ENCODE data around the gene GPD2. TPM values are rescaled to one million over a fixed set of nuclear protein-coding genes. Genes with fewer than 3 reads are reported as not detected.

Gene GPD2
- total and polyA plus RNA-seq, 2 of the 4 experiments (the other 2 are of a cell fraction) = 20.4 to 100 TPM

GRCh38 chr2:156474401-156474800 is 38.2 kb downstream of the GPD2 start:
- ATAC-seq (ENCODE audit: low read depth) = no peak
- H3K23ac ChIP-seq (ENCODE audit: low read depth, low read length) = no peak overlapping the region
- no peak overlapping the region for H4K8ac ChIP-seq (ENCODE audit: low read depth in 2 of 2, low read length in 2 of 2)
- DNase-seq = no peak
- peaks cover 23 to 25% of the 10 kb centered on the region in 2 experiments; a peak in 3 of 4 replicates for H3K79me1 ChIP-seq (ENCODE audit: low read depth in 1 of 2, low read length in 2 of 2)
- WGBS, 2 experiments (ENCODE audit: extremely low coverage in 2 of 2, insufficient read length in 1 of 2) = no CpG with 5 or more reads among the region's 3 CpGs
- peaks cover 2% of the 10 kb centered on the region; the same call in 1 of the 2 replicates for H3K4me1 ChIP-seq (ENCODE audit: control insufficient read depth, insufficient read depth, low read length)
- no peaks in the 10 kb centered on the region for H3K9me3 ChIP-seq (ENCODE audit: control insufficient read depth, insufficient read depth, low read length)
- H3K9me1 ChIP-seq (ENCODE audit: insufficient read depth, low read length) = no peaks in the 10 kb centered on the region
- H2AFZ ChIP-seq (replicated peaks; ENCODE audit: low read length, poor library complexity) = no peak overlapping the region
- dilution Hi-C loops (cut with HindIII; ENCODE audit: low sequenced_read_pairs, unreplicated experiment) = no loop called here
- no peak overlapping the region for H3K4me3 ChIP-seq (ENCODE audit: insufficient read depth, low read depth, low read length)
- in situ Hi-C loops (cut with MboI; ENCODE audit: low sequenced_read_pairs) = no loop called here
- H2BK5ac ChIP-seq (ENCODE audit: low read depth, low read length, poor library complexity, severe bottlenecking) = no peak overlapping the region
- H3K18ac ChIP-seq (ENCODE audit: low read depth, low read length) = no peak overlapping the region
- H4K91ac ChIP-seq (ENCODE audit: insufficient read depth, low read depth, low read length) = no peak overlapping the region
- intact Hi-C loops (cut with micrococcal nuclease) = no loop called here
- H2BK15ac ChIP-seq (ENCODE audit: low read depth, low read length) = no peak overlapping the region
- no peak overlapping the region for H3K27ac ChIP-seq (ENCODE audit: insufficient read depth, low read length)
- H4K5ac ChIP-seq (ENCODE audit: low read depth, low read length) = no peak overlapping the region
- H2AK5ac ChIP-seq (ENCODE audit: low read depth, low read length) = no peak overlapping the region
- no peak overlapping the region for H3K14ac ChIP-seq (replicated peaks; ENCODE audit: low read depth, low read length)
- H4K20me1 ChIP-seq (ENCODE audit: insufficient read depth, low read length) = no peaks in the 10 kb centered on the region
- H2BK20ac ChIP-seq (ENCODE audit: low read depth, low read length) = no peak overlapping the region
- H3K56ac ChIP-seq (ENCODE audit: extremely low read depth, insufficient read depth, low read length) = no peak overlapping the region
- no peaks in the 10 kb centered on the region; the same call in 1 of the 2 replicates for H3K36me3 ChIP-seq (ENCODE audit: control insufficient read depth, insufficient read depth, low read length)
- ChIA-PET CTCF (interaction anchor here (0.5 to 0.7 kb wide), 2 partner anchors 360 to 726 kb away, joined by 3 read pairs; no protein-coding TSS in a partner anchor), POLR2A (ENCODE audit: unreplicated experiment) (no interaction called here)
- no TSS peak for BruUV-seq (replicated peaks)
- H3K27me3 ChIP-seq (ENCODE audit: control insufficient read depth, insufficient read depth, low read length) = no peaks in the 10 kb centered on the region
- H3K4me2 ChIP-seq (ENCODE audit: low read depth, low read length) = no peak overlapping the region
- TF ChIP-seq POLR2A (IDR thresholded peaks at IDR 0.05; ENCODE audit: low read depth, low read length) (no peak), MAZ (IDR thresholded peaks at IDR 0.05; ENCODE audit: borderline replicate concordance, low read depth, low read length) (no peak), MAFK (IDR thresholded peaks at IDR 0.05; ENCODE audit: low read depth, low read length) (no peak), FOS (IDR thresholded peaks at IDR 0.05; ENCODE audit: low read depth, low read length) (no peak), MXI1 (IDR thresholded peaks at IDR 0.05; ENCODE audit: borderline replicate concordance, low read depth, low read length) (no peak), RFX5 (IDR thresholded peaks at IDR 0.05; ENCODE audit: low read depth, low read length) (no peak), RCOR1 (IDR thresholded peaks at IDR 0.05; ENCODE audit: insufficient replicate concordance, low read length) (no peak), CHD1 (IDR thresholded peaks at IDR 0.05; ENCODE audit: low read depth, low read length) (no peak), BHLHE40 (IDR thresholded peaks at IDR 0.05; ENCODE audit: low read depth, low read length) (no peak), ELK1 (IDR thresholded peaks at IDR 0.05; ENCODE audit: borderline replicate concordance, low read depth, low read length) (no peak), CEBPB (IDR thresholded peaks at IDR 0.05; ENCODE audit: low read depth, low read length) (no peak), CTCF (conservative IDR thresholded peaks at IDR 0.05; ENCODE audit: low read depth, low read length) (no peak), USF2 (IDR thresholded peaks at IDR 0.05; ENCODE audit: low read depth, low read length) (no peak), RAD21 (IDR thresholded peaks at IDR 0.05; ENCODE audit: low read length) (no peak), SMC3 (IDR thresholded peaks at IDR 0.05; ENCODE audit: low read depth, low read length) (no peak), NFE2L2 (IDR thresholded peaks at IDR 0.05; ENCODE audit: low read depth, low read length) (no peak)
- no peak overlapping the region for H2BK120ac ChIP-seq (ENCODE audit: low read depth, low read length)
- H3K9ac ChIP-seq (ENCODE audit: low read depth, low read length) = no peak overlapping the region
- H3K4ac ChIP-seq (ENCODE audit: low read depth, low read length) = no peak overlapping the region
- no peak overlapping the region for H2AK9ac ChIP-seq (replicated peaks; ENCODE audit: low read depth, low read length, poor library complexity)

Data from IMR-90 (cell line).